OCI-LY1 (cell line): ENCODE data around the gene WFDC5.

Experiments used
- CTCF ChIP-seq: fragments of 200-600 bp; sonication (generic), shearing (Covaris generic); IDR thresholded peaks from 2 replicates; pipeline ENCODE4 v1.5.1; 2017; ENCODE audit warnings: mild to moderate bottlenecking, antibody characterized with exemption, low read length, moderate library complexity, mixed read lengths
- EZH2 ChIP-seq: fragments of 200-600 bp; sonication (generic), shearing (Covaris generic); IDR thresholded peaks from 2 replicates; pipeline ENCODE4 v1.8.0; 2017; ENCODE audit warnings: borderline replicate concordance, mixed run types, mild to moderate bottlenecking, antibody characterized with exemption, low read length, moderate library complexity, mixed read lengths

GRCh38 chr20:45152405-45152804 is 37.4 kb upstream of the WFDC5 start:
- TF ChIP-seq EZH2 (no peak), CTCF (no peak)
